GM18507 (cell line): ENCODE measurements around the gene TBL1XR1.

ENCODE experiments used
- DNase-seq: peaks from one replicate; pipeline ENCODE4 v3.0.0; 2011; ENCODE audit warnings: low read depth; ENCODE audit not compliant: insufficient read length; ENCODE audit errors: extremely low spot score
- FAIRE-seq: peaks from 2 replicates; lab custom pipeline; 2011; peaks lifted over from hg19 to GRCh38; lab: Jason Lieb, UNC

TBL1XR1 gene

DNA sequence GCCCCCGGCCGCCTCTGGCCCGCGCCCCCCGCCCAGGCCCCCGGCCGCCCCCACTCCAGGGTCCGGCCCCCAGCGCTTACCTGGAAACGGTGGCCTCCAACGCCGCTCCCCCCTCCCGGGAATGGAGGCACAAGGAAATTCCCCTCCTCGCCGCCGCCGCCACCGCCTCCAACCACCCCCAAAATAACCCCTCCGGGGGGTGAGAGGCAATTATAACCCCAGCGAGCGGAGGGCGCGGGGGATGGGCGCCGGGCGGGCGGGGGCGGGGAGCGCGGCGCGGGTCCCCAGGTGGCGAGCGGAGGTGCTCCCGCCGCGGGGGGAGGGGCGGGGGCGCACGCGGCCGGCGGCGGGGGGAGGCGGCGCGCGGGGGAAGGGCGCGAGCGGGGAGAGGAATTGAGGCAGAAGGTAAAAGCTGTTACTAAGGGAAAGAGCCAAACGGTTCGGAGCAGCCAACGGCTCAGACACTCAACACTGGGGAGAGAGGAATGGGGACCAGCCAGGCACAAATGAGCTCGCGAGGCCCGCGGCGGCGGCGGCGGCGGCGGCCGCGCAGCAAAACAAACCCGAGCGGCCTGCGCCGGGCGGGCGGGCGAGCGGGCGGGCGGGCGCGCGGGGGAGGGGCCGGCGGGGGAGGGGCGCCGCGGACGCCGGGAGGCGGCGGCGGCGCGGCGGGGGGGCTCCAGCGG is at the start of gene TBL1XR1:
TSS of gene TBL1XR1 (minus strand) at position 442 of the 686 bp plus-strand sequence. CDS start 132,505 bp downstream, outside the sequence.
- FAIRE-seq: peak; percentile 85
- DNase-seq: peak; percentile 65

DNA sequence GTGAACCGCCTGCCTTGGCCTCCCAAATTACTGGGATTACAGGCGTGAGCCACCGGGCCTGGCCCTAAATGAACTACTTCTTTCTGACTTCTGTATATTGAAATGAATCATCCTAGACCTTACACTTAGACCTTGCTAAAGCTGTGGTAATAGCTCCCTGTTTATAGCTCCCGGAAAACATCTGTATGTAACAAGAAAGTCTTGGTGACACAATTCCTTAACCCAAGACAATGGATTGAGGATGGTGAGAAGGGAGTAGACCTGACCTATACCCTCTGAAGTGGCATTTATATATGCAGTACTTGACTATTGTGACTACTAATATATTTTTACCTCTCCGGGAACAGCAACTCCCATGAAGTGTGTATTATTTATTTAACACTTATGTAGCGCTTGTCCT is 48.0 kb upstream of the TBL1XR1 start:
- no peak for FAIRE-seq
- DNase-seq: no peak

- no peak for FAIRE-seq
- DNase-seq: no peak
These were observed 47.3 kb upstream of the TBL1XR1 start for GRCh38 chr3:177244606-177245005.

DNA sequence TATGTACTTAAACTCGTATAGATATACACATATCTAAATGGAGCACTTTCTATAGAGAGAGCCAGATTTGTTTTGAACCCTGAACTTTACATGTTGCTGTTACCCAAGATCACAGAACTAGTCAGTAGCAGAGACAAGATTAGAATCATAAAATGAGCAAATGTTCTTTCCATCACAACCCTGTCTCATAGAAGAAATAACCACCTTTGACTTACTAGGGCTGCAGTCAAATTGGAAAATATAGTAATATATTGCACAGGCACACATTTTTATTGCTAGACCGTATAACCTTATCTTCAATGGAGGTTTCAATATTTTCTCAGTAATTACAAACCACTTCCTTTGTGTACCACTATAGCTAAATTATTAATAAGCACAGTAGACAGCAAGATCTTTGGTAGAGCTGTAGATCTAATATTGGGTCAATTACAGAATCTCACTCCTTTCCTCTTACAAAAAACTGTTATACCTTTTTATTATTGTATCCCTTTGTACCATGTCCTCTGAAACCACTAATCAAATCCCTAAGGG is 41.5 kb upstream of the TBL1XR1 start:
- DNase-seq (no peak), FAIRE-seq (peak; percentile 26)

DNA sequence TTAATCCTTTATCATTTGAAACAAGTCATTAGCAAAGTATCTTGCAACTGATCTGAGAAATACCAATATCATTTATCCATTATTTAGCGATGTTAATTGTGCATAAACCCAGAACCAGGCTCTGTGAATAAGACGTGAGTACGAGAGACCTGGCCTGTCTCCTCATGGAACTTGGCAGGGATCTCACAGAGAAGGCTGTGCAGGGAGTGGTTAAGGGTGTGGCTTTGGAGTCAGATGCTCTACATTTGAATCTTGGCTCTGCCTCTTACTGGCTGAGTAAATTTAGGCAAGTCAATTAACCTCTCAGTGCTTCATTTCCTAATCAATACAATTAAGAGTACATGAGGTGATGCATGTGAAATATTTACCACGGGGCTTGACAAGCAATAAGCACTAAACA is 39.9 kb upstream of the TBL1XR1 start:
- DNase-seq (no peak), FAIRE-seq (no peak)

DNA sequence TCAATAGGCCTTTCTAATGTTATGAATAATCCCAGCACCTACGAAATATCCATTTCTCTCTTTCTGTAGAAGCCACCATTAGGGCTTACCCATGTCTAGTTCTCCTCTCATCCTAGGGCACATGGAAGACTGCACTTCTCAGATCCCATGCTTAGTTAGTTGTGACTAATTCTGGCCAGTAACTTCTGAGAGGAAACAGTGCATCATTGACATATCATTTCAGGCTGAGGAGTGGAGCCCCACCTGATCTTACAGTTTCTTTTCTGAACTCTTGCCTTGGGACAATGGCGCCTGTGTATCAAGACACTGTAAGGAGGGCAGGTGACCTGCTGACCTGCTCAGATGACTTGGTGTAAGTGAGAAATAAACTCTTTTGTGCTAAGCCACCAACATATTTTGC is 39.4 kb upstream of the TBL1XR1 start:
- DNase-seq (no peak), FAIRE-seq (no peak)

GRCh38 chr3:177234121-177234520 is 36.8 kb upstream of the TBL1XR1 start:
- FAIRE-seq (no peak), DNase-seq (no peak)

DNA sequence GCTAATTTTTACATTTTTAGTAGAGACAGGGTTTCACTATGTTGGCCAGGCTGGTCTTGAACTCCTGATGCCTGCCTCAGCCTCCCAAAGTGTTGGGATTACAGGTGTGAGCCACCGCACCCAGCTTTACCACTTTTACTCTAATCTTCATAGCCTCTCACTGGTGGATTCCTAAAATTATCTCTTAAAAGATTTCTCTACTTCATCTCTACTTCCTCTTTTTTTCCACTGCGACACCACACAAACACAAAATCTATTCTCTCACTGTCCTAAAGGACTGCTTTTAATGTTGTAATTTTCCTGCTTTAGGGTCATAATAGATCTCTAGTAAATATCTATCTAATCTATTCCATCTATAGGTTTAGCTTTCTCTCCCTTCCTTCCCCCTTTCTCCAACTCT is 34.0 kb upstream of the TBL1XR1 start:
- FAIRE-seq (no peak), DNase-seq (no peak)

DNA sequence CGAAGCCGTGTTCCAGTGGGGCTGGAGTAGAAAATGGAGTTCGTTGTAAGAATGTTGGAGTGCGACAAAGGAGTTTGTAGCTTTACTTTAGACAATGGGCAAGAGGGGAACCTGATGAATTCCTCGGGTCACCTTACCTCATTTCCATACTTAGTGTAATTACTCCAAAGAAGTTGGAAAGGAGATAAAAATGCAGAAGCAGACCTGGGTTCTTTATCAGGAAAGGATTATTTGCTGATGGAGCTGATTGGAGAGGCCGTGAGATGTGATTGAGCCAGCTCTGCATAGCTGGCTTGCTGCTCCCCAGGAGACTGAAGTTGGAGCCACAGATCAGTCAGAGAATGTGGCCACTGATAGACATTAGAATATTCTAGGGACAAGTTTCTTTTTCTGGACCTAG is 33.4 kb upstream of the TBL1XR1 start:
- DNase-seq (no peak), FAIRE-seq (no peak)

GRCh38 chr3:177229791-177230190 is 32.5 kb upstream of the TBL1XR1 start:
- DNase-seq: no peak

DNA sequence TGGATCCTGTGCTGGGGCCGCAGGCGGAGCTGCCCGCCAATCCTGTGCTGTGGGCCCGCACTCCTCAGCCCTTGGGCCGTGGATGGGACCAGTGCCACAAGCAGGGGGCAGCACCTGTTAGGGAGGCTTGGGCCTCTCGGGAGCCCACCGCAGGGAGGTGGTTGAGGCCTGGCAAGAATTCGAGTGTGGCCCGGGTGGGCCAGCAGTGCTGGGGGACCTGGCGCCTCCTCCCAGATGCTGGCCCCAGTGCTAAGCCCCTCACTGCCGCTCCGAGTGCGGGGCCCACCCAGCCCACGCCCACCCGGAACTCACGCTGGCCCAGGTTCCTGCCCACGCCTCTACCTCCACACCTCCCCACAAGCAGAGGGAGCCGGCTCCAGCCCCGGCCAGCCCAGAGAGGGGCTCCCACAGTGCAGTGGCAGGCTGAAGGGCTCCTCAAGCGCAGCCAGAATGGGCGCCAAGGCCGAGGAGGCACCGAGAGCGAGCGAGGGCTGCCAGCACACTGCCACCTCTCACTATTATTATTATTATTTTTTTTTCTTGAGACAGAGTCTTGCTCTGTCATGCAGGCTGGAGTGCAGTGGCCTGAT is 31.4 kb upstream of the TBL1XR1 start:
- FAIRE-seq: no peak
- no peak for DNase-seq

More at GRCh38 chr3:177229791-177230190, 32.5 kb upstream of the TBL1XR1 start:
- FAIRE-seq: no peak

- FAIRE-seq: no peak
These were observed 27.1 kb upstream of the TBL1XR1 start for GRCh38 chr3:177224414-177224813.

GRCh38 chr3:177221744-177222143 is 24.5 kb upstream of the TBL1XR1 start:
- DNase-seq (no peak), FAIRE-seq (no peak)

More at GRCh38 chr3:177224414-177224813, 27.1 kb upstream of the TBL1XR1 start:
- no peak for DNase-seq

- DNase-seq (no peak), FAIRE-seq (no peak)
These were observed 23.1 kb upstream of the TBL1XR1 start for GRCh38 chr3:177220136-177220974.

GRCh38 chr3:177213801-177214535 is 16.7 kb upstream of the TBL1XR1 start:
- no peak for DNase-seq
- FAIRE-seq: no peak

DNA sequence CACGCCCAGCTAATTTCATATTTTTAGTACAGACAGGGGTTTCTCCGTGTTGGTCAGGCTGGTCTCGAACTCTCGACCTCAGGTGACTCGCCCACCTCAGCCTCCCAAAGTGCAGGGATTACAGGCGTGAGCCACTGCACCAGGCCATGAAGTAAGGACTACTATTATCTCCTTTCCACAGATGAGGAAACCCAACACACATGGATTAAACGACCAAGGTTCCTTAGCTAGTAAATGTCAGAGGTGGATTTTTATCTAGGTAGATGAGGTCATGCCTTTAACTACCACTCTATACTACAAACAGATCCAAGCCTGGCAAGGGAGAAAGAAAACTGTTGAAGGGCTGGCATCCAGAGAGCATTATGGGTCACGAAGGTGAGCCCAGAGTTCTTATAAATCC is 15.5 kb upstream of the TBL1XR1 start:
- FAIRE-seq: no peak
- no peak for DNase-seq

DNA sequence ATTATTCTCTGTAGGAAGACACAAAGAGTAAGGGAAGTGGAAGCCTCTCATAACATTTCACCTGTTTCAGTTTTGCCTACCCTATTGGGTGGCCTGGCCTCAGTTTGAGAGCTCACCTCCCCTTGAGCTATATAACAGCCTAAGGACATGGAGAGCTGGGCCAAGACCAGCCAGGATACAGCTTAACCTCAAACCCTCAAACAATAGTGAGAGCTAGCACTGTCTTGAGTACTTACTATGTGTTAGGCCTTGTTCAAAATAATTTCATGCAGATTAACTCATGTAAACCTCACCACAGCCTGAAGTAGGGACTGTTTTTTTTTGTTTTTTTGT is 15.0 kb upstream of the TBL1XR1 start:
- FAIRE-seq (no peak), DNase-seq (no peak)

DNA sequence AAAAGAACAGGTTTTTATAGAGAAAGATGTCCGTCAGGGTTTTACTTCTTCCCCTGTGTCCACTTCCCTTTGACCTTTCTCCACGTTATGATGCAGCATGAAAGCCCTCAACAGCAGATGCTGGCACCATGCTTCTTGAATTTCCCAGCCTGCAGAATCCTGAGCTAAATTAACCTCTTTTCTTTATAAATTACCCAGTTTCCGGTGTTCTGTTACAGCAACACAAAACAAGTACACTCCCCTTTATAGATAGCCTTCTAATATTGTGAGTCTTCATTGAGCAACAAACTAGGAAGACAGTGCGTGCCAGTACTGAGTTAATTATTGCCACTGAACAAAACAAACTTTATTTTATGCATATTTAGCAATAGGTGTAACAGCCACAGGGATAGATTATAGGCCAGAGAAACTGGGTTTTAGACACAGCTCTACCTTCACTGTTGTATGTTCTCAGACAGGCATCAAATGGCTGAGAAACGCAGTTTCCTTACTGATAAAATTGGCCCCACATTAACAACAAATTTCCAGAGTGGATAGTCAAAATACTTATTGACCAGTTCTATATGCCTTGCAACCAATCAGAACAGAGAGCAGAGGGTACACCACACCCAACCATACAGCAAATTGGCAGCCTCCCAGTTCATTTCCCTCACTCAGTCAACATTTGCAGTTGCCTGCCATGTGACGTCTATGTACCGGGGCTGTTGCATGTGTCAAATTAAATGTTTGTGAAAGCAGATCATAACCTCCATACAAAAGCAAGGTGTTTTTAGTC is 14.4 kb upstream of the TBL1XR1 start:
- FAIRE-seq (no peak), DNase-seq (no peak)
